Type B pancreatic cell (in vitro differentiated cells): ENCODE results near the gene TCEANC2. TPM values are rescaled to one million over a fixed set of nuclear protein-coding genes. Genes with fewer than 3 reads are reported as not detected.

ENCODE experiments used
- DNase-seq: peaks from one replicate; pipeline ENCODE4 v3.0.0; 2021; ENCODE audit warnings: mixed read lengths; ENCODE audit not compliant: unreplicated experiment; ENCODE audit errors: extremely low spot score
- H3K27ac Mint-ChIP-seq: 2 replicates; pipeline ENCODE4 v1.8.0; 2021; ENCODE audit warnings: mild to moderate bottlenecking, mixed read lengths
- H3K27me3 Mint-ChIP-seq: 2 replicates; pipeline ENCODE4 v1.8.0; 2021; ENCODE audit warnings: mixed read lengths
- H3K36me3 Mint-ChIP-seq: 2 replicates; pipeline ENCODE4 v1.8.0; 2021; ENCODE audit warnings: mixed read lengths
- H3K4me1 Mint-ChIP-seq: one replicate; pipeline ENCODE4 v1.8.0; 2021; ENCODE audit warnings: mixed read lengths; ENCODE audit not compliant: unreplicated experiment
- H3K4me3 Mint-ChIP-seq: 2 replicates; pipeline ENCODE4 v1.8.0; 2021; ENCODE audit warnings: mild to moderate bottlenecking, mixed read lengths
- H3K9me3 Mint-ChIP-seq: 2 replicates; pipeline ENCODE4 v1.8.0; 2021; ENCODE audit warnings: mixed read lengths
- CTCF ChIP-seq: fragments of 200-600 bp; sonication (generic); conservative IDR thresholded peaks from 2 replicates; pipeline ENCODE4 v1.5.0; 2021; ENCODE audit warnings: antibody characterized with exemption, mild to moderate bottlenecking
- total RNA-seq: library from RNA; stranded (reverse); gene quantifications from 2 replicates; pipeline ENCODE4 v1.2.1, GENCODE V29; 2021; ENCODE audit warnings: low replicate concordance

TCEANC2 gene
- total RNA-seq, 1 donor from 2014 or later: 7.6 TPM

- peaks cover 21% of the 10 kb centered on the region for H3K4me1 Mint-ChIP-seq
- H3K9me3 Mint-ChIP-seq: no peaks in the 10 kb centered on the region
- peak overlapping the region; percentile 86 for H3K27ac Mint-ChIP-seq
- no peaks in the 10 kb centered on the region for H3K36me3 Mint-ChIP-seq
- peaks cover 3% of the 10 kb centered on the region for H3K27me3 Mint-ChIP-seq
- DNase-seq: no peak
- peak overlapping the region; percentile 67 for H3K4me3 Mint-ChIP-seq
- TF ChIP-seq CTCF: no peak
Observed at GRCh38 chr1:54136269-54136896, 83.0 kb downstream of the TCEANC2 start.

- no peak for TF ChIP-seq CTCF
- peak overlapping the region; percentile 77 for H3K27ac Mint-ChIP-seq
- no peaks in the 10 kb centered on the region for H3K27me3 Mint-ChIP-seq
- H3K36me3 Mint-ChIP-seq: no peaks in the 10 kb centered on the region
- DNase-seq: no peak
- H3K4me3 Mint-ChIP-seq: peak overlapping the region; percentile 23
- H3K9me3 Mint-ChIP-seq: no peaks in the 10 kb centered on the region
- H3K4me1 Mint-ChIP-seq: peaks cover 21% of the 10 kb centered on the region
Observed at GRCh38 chr1:54136963-54137533, 83.6 kb downstream of the TCEANC2 start.

GRCh38 chr1:54137534-54138061, 84.2 kb downstream of the TCEANC2 start:
- H3K27me3 Mint-ChIP-seq: no peaks in the 10 kb centered on the region
- H3K27ac Mint-ChIP-seq: peak overlapping the region; percentile 77
- DNase-seq: no peak
- TF ChIP-seq CTCF: no peak
- no peaks in the 10 kb centered on the region for H3K36me3 Mint-ChIP-seq
- H3K4me1 Mint-ChIP-seq: peaks cover 21% of the 10 kb centered on the region
- no peaks in the 10 kb centered on the region for H3K9me3 Mint-ChIP-seq
- H3K4me3 Mint-ChIP-seq: peak overlapping the region; percentile 23

DNA sequence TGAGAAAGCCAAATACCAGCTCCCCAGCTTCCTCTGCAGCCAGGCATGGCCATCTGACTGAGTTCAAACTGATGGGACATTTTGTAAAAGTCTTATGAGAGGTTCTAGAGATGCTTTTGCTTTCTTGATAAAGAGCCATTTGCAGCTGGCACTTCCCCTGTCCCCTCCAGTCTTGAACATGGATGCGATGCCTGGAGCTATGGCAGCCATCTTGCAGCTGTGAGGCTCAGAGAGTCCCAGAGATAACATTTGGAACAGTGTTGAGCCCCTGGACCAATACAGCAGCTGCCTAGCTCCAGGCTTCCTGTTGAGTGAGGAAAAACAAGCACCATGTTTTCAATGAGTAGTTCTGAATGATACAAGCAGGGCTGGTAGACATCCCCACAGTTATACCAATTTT, 85.6 kb downstream of the TCEANC2 start:
- no peak overlapping the region for H3K27ac Mint-ChIP-seq
- H3K36me3 Mint-ChIP-seq: no peaks in the 10 kb centered on the region
- no peak for TF ChIP-seq CTCF
- no peak for DNase-seq
- H3K4me1 Mint-ChIP-seq: peaks cover 21% of the 10 kb centered on the region
- no peaks in the 10 kb centered on the region for H3K27me3 Mint-ChIP-seq
- H3K4me3 Mint-ChIP-seq: no peak overlapping the region
- no peaks in the 10 kb centered on the region for H3K9me3 Mint-ChIP-seq

DNA sequence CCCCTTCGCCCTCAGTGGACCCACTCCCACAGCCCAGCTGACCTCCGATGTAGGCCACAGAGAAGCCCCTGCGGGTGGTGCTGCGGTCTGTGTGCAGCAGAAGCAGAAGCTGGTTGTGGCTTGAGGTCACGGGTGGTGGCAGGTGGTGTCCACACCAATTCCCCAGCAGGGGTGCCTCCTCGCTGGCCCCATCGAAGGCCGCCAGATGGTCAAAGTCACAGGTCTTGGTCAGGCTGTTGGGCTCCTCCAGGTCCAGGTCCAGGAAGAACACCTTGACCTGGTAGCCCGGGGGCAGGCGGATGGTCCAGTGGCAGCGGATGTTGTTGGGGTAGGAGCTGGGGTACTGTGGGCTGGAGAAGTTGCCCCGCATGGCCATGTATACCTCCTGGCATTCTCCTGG, 86.3 kb downstream of the TCEANC2 start:
- Mint-ChIP-seq H3K4me3 (no peak overlapping the region), H3K9me3 (no peaks in the 10 kb centered on the region), H3K27ac (no peak overlapping the region), H3K4me1 (peaks cover 21% of the 10 kb centered on the region), H3K36me3 (no peaks in the 10 kb centered on the region), H3K27me3 (no peaks in the 10 kb centered on the region)
- no peak for TF ChIP-seq CTCF
- DNase-seq: no peak
